GM13976 (cell line): Measurements from ENCODE around the gene RRAGD.

Experiments
- DNase-seq: peaks from one replicate; pipeline ENCODE4 v3.0.0; 2012; ENCODE audit warnings: low spot score
- in situ Hi-C: fragments of 300-500 bp; cut with MboI; formaldehyde crosslinking; loops from one replicate; pipeline ENCODE4 v1.12.0; 2022; ENCODE audit warnings: low sequenced_read_pairs, mixed read lengths, inconsistent platforms; ENCODE audit not compliant: unreplicated experiment
- TF ChIP-seq, protein P1 (sequence below): IDR thresholded peaks from 2 replicates; pipeline ENCODE4 v1.5.1; 2012; ENCODE audit warnings: borderline replicate concordance, mild to moderate bottlenecking; ENCODE audit not compliant: insufficient read depth; ENCODE audit errors: extremely low read depth, missing control alignments, control extremely low read depth

Gene RRAGD

DNA sequence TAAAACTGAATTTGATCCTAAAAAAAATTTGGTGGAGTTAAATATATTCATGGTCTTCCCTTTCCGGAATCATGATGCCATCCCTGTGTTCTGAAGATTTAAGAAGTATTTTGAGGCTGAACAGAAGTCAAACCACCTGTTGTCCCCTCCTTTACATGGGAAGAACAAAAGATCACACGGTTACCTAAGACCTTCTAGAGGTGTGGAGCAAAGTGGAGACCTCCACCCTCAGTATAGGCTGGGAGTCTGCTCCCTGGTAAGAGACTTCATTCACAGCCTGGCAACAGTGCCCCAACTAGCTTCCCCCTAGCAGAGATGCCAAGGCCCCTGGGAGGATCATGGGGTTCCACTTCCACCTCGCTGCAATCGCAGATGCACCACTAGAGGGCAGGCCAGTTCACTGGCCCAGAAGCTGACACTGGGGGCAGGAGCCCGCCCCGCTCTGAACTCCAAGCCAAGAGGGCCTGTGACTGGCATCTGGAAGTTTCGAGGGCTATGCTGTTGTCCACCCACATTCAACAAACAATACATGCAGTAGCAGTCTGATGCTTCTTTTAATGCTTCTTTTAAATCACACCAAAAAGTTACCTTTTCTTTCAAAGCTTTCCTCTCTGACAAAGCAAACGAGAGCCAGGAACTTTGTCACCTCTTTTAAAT is 40.1 kb downstream of the RRAGD start:
- peak; percentile 60 for DNase-seq
- in situ Hi-C loops = no loop called here
- TF ChIP-seq, protein P1, sequence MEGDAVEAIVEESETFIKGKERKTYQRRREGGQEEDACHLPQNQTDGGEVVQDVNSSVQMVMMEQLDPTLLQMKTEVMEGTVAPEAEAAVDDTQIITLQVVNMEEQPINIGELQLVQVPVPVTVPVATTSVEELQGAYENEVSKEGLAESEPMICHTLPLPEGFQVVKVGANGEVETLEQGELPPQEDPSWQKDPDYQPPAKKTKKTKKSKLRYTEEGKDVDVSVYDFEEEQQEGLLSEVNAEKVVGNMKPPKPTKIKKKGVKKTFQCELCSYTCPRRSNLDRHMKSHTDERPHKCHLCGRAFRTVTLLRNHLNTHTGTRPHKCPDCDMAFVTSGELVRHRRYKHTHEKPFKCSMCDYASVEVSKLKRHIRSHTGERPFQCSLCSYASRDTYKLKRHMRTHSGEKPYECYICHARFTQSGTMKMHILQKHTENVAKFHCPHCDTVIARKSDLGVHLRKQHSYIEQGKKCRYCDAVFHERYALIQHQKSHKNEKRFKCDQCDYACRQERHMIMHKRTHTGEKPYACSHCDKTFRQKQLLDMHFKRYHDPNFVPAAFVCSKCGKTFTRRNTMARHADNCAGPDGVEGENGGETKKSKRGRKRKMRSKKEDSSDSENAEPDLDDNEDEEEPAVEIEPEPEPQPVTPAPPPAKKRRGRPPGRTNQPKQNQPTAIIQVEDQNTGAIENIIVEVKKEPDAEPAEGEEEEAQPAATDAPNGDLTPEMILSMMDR = peak; percentile 96

DNA sequence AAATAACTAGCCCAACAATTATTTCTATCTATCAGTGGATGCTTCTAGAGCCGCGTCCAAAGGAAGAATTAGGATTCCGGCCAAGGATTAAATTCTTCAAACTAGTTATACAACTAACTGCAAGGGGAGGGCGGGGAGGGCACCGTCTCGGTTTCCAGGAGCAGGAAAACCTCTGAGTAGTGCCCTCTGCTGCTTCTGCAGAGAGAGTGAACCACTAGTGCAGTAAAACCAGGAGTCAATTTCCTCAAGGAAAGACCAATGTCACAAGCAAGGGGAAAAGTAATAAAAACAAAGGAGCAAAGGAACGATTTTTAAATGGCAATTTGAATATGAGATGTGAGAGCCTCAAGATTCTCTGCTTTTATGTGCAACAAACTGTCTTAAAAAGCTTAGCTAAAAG is 43.1 kb downstream of the RRAGD start:
- in situ Hi-C loops = no loop called here
- no peak for DNase-seq

DNA sequence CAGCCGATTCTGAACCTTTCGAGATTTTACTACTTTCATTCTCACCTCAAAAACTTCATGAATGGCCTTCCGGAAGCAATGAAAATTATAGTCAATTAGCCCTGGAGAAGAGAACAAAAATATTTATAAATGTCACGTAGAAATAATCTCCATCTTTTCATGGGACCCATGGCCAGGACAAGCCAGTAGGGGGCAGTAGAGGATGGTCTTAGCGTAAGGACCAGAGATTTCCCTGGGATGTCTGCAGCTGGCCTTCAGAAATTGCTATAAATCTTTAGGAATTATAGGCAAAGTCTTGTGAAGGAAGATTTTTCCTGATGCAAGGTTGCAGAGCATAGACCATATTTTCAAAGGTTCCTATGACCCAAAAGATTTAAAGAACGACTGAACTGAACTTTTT is 44.0 kb downstream of the RRAGD start:
- TF ChIP-seq, protein P1 = peak; percentile 77
- DNase-seq = no peak

More for the DNA sequence above, 43.1 kb downstream of the RRAGD start:
- TF ChIP-seq, protein P1 = no peak

DNA sequence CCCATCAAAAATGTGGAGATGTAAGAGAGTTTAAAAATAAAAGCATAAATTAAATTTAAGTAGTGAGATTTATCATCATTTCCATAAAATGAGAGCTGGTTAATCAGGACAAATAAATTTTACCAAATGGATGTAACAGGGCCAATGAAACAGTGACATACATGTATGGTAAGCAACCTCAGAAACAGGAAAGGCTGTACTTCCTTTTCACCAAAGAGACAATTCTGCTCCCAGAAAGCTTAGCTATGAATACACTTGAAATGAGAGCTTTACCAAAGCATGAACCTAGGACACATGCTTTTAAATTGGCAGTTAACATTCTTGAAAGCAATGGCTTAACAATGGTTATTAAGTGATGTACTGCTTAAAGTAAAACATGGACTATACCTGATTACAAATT is 47.5 kb downstream of the RRAGD start:
- DNase-seq = no peak
- TF ChIP-seq, protein P1 = no peak
- in situ Hi-C loops = no loop called here

More for the DNA sequence above, 44.0 kb downstream of the RRAGD start:
- in situ Hi-C loops = no loop called here

DNA sequence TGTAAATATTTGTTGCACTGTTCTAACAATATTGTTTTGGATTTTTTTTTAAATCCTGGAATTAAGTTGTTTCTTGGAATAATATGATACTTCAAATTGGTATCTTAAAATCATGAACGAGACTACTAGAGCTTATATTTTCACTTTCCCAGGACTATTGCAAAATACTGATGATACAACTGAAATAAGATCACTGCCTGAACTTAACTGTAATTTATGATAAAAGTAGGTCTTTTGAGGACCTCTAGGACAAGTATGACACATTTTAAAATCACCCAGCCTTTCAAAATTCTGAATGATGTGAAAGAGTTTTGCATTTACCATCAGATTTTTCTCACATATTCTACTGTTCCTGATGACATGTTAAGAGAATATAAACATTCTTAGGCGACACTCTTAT is 50.9 kb downstream of the RRAGD start:
- in situ Hi-C loops = no loop called here
- DNase-seq = no peak
- TF ChIP-seq, protein P1 = no peak

DNA sequence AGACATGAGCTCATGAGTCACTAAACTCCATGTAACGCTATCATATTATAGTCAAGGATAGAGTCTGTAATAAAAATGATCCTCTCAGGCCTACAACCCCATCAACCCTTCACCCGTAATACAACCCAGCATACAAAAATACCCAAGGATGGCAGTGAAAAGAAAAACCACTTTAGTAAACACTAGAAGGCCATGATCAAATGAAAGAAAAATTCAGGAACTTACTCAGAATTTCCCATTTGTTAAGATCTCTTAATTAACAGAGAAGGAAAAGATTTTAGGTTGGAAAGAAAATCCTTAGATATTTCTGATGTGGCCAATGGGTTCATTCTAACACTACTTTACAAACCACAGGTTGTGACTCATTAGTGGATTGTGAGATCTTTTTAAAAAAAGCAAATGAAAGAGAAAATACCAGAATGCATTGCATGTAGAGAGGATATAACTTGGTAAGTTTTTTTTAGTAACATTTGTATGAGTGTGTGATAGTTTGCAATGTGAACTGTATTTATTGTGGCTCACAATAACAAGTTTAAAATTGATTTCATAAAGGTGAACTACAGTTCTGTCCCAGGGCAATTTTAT is 51.6 kb downstream of the RRAGD start:
- in situ Hi-C loops = no loop called here
- TF ChIP-seq, protein P1 = no peak
- peak; percentile 62 for DNase-seq

DNA sequence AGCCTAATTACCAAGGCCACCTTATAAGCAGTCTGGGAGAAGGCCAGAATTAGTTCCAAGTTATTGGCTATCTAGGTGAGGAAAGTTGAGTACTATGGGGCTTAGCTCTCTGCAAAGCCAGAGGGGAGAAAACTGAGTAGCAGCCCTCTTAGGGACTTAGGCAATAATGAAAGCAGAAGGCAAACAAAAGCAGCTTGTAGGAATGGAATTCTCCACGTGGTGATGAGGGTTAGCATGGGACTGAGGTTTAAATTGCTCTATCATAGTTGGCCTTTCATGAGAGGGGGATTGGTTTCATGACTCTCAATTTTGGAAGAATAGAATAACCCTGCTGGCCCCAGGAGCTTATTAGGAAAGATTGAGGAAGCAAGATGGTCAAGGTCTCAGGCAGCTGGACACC is 52.5 kb downstream of the RRAGD start:
- in situ Hi-C loops = no loop called here
- TF ChIP-seq, protein P1 = no peak
- DNase-seq = no peak
